NCI-H2107 (cell line): ENCODE measurements around the gene CCDC40.
A peak's percentile ranks its signal among the peaks of the same experiment; 100 is the strongest.
"Not testable (repeated sequence)": the region's sequence is repeated elsewhere in the genome, so short reads cannot be mapped to it uniquely, and the experiment has no call there.

ENCODE experiments used
- DNase-seq: peaks from one replicate; lab custom pipeline; 2025; lab: John Stamatoyannopoulos, UW

Gene CCDC40

GRCh38 chr17:80045703-80046102 lies 9.3 kb downstream of the CCDC40 start:
- peak; percentile 41 for DNase-seq

- not testable (repeated sequence) for DNase-seq
These were observed 10.3 kb downstream of the CCDC40 start for GRCh38 chr17:80046709-80047108.

GRCh38 chr17:80047176-80047575 lies 10.7 kb downstream of the CCDC40 start:
- DNase-seq = peak; percentile 63

GRCh38 chr17:80049986-80050385 lies 13.5 kb downstream of the CCDC40 start:
- no peak for DNase-seq

- no peak for DNase-seq
These were observed 14.3 kb downstream of the CCDC40 start for GRCh38 chr17:80050706-80051105.

GRCh38 chr17:80051681-80052080 lies 15.2 kb downstream of the CCDC40 start:
- no peak for DNase-seq

GRCh38 chr17:80053102-80053501 lies 16.7 kb downstream of the CCDC40 start:
- DNase-seq = no peak

GRCh38 chr17:80055597-80055996 lies 19.2 kb downstream of the CCDC40 start:
- no peak for DNase-seq

GRCh38 chr17:80058311-80058955 lies 22.0 kb downstream of the CCDC40 start:
- DNase-seq = no peak

GRCh38 chr17:80060644-80061043 lies 24.2 kb downstream of the CCDC40 start:
- no peak for DNase-seq

GRCh38 chr17:80061421-80061820 lies 25.0 kb downstream of the CCDC40 start:
- no peak for DNase-seq

GRCh38 chr17:80063830-80064585 lies 27.6 kb downstream of the CCDC40 start:
- DNase-seq = no peak

GRCh38 chr17:80064696-80065095 lies 28.3 kb downstream of the CCDC40 start:
- DNase-seq = no peak

- DNase-seq = no peak
These were observed 29.2 kb downstream of the CCDC40 start for GRCh38 chr17:80065478-80066170.

GRCh38 chr17:80067393-80067986 lies 31.0 kb downstream of the CCDC40 start:
- DNase-seq = no peak

GRCh38 chr17:80068301-80069222 lies 32.1 kb downstream of the CCDC40 start:
- DNase-seq = no peak

GRCh38 chr17:80070375-80071115 lies 34.1 kb downstream of the CCDC40 start:
- DNase-seq = no peak

GRCh38 chr17:80071116-80071841 lies 34.8 kb downstream of the CCDC40 start:
- no peak for DNase-seq

- no peak for DNase-seq
These were observed 36.0 kb downstream of the CCDC40 start for GRCh38 chr17:80072410-80072809.

- no peak for DNase-seq
These were observed 43.6 kb downstream of the CCDC40 start for GRCh38 chr17:80080081-80080480.
